HG02588 (cell line): ENCODE data around the gene GTPBP8.
"Not testable (repeated sequence)": the region's sequence is repeated elsewhere in the genome, so short reads cannot be mapped to it uniquely, and the experiment has no call there.

Source experiments
- ATAC-seq: cut with Tn5 transposase; IDR thresholded peaks from one replicate; pipeline ENCODE4 v1.9.1; 2021; ENCODE audit warnings: mild to moderate bottlenecking, moderate library complexity; ENCODE audit not compliant: unreplicated experiment

Gene GTPBP8

DNA sequence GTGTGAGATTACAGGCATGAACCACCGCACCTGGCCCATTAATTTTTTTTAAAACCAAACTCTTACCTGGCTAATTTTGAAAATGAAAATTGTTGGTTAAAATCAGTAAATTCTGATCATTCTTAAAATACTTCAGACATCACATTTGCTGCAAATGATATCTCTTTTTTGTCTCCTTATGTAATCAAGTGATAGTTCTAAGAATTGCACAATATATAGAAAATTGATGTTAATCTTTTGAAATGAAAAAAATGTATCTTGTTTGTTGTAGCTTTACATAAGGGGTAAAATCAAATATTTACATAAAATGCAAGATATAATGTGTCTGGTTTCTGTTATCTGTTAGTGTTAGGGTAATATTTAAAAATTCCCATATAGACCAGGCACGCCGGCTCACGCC, 5.0 kb downstream of the GTPBP8 start:
- ATAC-seq, result no peak

DNA sequence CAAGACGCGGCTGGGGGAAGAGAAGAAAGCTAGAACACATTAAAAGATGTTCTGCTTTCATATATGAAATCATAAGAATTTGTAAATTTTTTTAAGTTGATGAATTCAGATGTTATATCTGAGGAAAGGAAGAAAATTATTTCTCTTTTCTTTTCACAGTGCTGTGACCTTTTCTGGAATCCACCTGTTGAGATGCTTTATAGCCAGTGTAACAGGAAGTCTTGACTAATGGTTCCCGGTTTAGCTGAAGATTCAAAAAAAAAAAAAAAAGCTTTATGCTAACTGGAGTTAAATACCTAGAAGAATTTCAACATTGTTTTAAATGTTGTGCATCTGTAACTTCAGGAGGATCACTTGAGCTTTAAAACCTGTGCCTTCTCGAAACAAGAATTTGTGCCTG, 9.9 kb downstream of the GTPBP8 start:
- ATAC-seq, result no peak

DNA sequence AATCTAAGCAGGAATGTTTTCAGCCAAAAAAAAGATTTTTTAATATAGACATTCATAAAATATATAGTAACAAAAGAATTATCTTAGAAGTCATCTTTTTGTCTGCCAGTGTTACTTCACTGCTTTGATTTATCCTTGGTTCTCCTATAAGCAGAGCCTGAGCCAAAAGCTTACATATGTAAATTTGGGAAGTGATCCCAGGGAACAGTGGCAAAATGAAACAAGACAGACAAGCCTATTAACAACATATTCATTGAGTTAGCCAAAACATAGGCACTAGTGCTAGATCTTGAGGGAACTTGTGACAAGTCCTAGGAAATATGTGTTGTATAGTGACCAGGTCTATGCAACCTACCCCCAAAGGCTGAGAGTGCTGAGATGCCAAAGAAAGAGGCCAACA, 11.3 kb downstream of the GTPBP8 start:
- no peak for ATAC-seq

GRCh38 chr3:113002679-113003078, 11.9 kb downstream of the GTPBP8 start:
- no peak for ATAC-seq

GRCh38 chr3:113005611-113006010, 14.8 kb downstream of the GTPBP8 start:
- ATAC-seq, result no peak

- ATAC-seq, result no peak
These were observed 15.7 kb downstream of the GTPBP8 start for GRCh38 chr3:113006359-113007056.

DNA sequence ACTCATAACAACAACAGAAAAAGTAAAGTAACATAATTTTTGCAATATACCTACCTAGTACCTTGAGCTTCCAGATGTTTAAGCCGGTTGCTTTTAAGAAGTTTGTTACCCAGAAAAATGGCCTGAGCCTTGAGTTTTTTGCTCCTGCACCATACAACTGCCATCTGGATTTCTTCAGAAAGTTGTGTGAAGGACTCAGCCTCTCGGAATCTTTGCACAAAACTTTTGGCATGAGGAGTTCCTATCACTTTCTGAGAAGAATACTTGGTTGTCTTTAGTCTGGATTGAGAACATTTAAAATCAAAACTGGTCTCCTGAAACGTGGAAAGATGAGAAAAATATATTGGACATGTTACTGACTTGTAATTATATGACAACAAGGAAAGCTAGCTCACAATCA, 17.3 kb downstream of the GTPBP8 start:
- ATAC-seq, result no peak

- ATAC-seq, result no peak
These were observed 22.8 kb downstream of the GTPBP8 start for GRCh38 chr3:113013593-113013992.

DNA sequence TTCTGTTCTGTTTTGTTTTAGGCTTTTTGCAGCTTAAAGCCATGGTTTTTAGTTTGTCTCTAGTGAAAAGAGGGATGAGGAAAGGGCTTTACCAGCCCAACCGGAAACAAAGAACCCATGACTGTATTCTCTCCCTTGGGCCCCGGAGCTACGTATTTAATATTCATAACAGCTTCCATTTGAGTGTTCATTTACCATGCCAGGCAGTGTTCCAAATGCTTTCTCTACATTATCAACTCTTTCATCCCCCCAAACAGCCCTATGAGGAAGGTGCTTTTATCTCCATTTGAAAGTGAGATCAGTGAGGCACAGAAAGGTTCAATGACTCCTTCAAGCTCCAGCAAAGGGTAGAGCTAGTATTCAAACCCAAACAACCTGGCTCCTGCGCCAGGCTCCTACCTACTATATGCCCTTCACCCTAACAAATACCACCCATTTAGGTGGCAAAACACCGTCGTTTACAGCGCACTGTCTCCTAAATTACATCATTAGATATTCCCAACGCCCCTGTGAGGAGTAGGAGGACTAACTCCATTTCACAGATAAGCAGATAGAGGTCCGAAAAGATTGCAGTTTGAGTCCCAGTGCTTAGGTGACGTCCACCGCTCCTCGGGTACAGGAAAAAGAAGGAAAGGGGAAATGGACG, 27.9 kb downstream of the GTPBP8 start:
- ATAC-seq, result no peak

DNA sequence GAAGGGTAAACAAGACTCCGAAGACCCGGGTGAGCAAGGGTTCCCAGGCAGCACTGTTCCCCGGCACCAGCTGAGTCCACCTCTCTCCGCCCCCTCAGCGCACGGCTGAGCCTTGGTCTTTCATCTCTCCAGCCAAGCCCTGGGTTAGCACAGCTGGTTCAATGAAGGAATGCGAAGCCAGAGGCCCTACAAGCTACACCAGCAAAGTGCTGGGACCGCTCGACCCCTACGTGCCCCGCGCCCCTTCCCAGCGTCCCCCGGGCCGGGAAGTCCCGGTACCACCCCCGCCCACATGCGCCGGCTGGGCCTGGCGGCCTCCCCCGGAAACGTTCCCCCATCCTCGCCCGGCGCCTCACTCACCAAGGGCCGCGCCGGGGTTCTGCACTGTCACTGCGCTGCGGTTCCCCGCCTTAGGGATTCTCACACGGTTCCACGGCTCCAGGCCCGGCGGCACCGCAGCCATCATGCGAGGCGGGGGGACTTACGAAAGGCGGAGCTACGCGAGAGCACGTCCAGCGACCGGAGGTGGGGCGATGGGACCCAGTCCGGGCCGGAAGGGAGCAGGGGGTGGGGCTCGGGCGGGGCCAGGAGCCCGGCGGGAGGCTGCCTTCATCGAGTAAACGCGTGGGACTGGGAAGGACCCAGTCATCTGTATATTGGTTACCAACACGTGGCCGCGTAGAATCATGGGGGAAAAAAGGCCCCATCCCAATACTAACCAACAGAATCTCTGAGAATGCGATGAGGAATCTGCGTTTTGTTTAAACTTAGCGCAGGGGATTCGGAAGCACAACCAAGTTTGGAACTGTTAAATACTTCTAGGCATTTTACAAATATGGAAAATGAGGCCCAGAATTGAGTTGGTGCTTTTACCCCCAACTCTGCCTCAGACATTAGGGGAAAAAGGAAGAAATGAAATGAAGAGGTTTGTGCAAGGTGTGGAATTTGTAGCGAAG, 28.7 kb downstream of the GTPBP8 start:
- peak; percentile 95 for ATAC-seq

DNA sequence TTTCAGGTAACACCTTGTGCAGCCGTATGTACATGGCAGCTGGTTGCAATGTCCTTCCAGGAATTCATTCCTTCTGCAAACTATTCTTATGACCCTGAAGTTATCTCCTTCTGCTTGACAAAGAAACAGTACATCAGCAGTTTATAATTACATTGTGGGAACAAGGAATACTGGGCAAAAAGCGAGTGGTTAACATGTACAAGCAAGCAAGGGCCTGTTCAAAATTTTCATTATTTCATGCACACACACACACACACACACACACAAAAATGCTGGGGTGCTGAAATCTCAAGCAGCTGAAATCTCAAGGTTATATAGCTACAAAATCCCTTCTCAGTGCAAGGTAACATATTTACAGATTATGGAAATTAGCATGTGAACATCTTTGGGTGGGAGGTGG, 30.7 kb downstream of the GTPBP8 start:
- no peak for ATAC-seq

DNA sequence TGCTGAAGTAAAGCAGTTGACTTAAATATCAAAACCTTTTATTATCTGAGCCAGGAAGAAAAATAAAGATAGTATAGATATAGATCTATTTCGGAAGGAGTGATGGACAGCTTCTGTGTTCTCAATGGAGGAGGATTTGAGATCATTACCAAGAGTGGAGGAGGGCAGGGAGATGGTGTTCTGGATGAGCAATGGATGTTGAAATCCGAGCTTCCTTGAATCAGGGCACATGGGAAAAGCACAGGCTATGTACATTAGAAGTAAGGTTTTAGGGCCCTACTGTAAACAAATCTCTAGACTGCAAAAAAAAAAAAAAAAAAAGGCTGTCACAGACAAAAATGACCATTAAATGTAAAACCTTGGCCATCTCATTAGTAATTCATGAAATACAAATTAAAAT, 43.2 kb downstream of the GTPBP8 start:
- no peak for ATAC-seq

DNA sequence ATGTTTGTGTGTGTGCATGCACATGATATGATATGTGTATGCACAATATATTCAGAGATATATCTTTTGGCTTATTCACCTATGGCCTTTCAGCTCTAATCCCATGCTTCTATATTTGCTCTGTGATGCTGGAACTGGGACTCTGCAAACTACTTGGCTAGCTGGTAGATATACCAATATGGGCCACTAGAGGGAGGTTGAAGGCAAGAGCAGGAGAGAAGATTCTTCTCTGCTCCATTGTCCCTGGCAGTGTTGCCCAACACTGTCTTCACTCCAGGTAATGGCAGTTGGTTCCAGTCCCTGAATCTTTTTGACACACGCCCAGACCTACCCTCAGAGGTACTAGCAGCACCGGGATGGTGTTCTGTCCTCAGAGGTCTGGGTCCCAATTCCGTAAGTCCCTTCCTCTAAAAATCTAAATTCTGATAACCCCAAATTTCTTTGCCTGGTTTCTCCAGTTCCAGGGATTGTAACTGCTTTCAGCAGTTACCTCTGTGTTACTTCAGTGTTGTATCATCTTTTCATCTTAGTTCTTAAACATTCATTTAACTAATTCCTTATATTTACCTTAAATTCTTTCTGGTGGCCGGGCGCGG, 44.7 kb downstream of the GTPBP8 start:
- ATAC-seq, result no peak

DNA sequence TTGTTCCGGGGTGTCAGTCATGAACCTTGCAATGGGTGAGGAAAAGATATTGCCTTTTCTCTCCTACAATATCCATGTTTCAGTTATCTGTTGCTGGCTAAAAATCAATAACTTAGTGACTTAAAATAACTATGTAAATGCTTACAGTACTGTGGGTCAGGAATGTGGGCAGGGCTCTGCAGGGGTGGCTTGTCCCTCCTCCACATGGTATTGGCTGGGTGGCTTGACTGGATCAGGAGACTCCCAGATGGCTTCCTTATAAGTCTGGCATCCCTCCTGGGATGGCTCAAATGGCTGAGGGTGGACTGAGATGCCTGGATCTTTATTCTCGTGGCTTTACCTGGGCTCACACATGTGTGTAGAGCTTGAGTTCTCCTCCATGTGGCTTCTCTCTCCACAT, 47.5 kb downstream of the GTPBP8 start:
- no peak for ATAC-seq

- no peak for ATAC-seq
These were observed 48.8 kb downstream of the GTPBP8 start for GRCh38 chr3:113039546-113039945.

GRCh38 chr3:113040231-113040630, 49.4 kb downstream of the GTPBP8 start:
- no peak for ATAC-seq

GRCh38 chr3:113043686-113044085, 52.9 kb downstream of the GTPBP8 start:
- no peak for ATAC-seq

GRCh38 chr3:113046186-113046965, 55.6 kb downstream of the GTPBP8 start:
- not testable (repeated sequence) for ATAC-seq

DNA sequence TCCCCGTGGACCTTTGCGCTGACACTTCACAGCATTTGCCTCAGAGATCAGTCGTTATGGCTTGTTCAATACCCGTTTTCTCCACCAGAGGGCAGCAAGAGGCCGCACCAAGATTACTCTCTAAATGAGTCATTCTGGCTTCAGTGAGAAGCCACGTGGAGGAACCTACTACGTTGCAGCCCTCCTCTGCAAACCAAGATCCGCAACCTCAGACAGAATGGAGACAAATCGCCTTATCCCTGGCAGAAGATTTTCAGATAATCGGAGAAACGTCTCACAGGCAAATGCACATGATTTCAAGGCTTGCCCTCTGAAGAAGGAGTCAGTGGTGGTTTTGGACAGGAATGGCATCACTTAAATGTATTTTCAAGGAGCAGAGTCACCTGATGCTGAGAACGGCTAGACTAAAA, 60.5 kb downstream of the GTPBP8 start:
- peak; percentile 94 for ATAC-seq
